Nephron (organoid): Measurements from ENCODE around the gene CDH12.

Experiments used
- H3K27ac Mint-ChIP-seq, 3 experiments: 2 replicates each; pipeline ENCODE4 v1.8.0; 2020; ENCODE audit warnings: mixed read lengths in 3 of 3, mild to moderate bottlenecking in 2 of 3, moderate library complexity in 1 of 3
- H3K27me3 Mint-ChIP-seq: 2 replicates; pipeline ENCODE4 v1.8.0; 2021; ENCODE audit warnings: low read depth, mild to moderate bottlenecking, moderate library complexity, mixed read lengths
- H3K36me3 Mint-ChIP-seq: 2 replicates; pipeline ENCODE4 v1.8.0; 2020; ENCODE audit warnings: low read depth, mixed read lengths
- H3K4me1 Mint-ChIP-seq: 2 replicates; pipeline ENCODE4 v1.8.0; 2020; ENCODE audit warnings: mixed read lengths
- H3K4me3 Mint-ChIP-seq, 3 experiments: 2 replicates each; pipeline ENCODE4 v1.8.0; 2020; ENCODE audit warnings: mild to moderate bottlenecking in 3 of 3, mixed read lengths in 3 of 3, moderate library complexity in 2 of 3
- H3K9me3 Mint-ChIP-seq: 2 replicates; pipeline ENCODE4 v1.8.0; 2020; ENCODE audit warnings: mixed read lengths
- CTCF ChIP-seq, 3 experiments: fragments of 200-600 bp; sonication (generic); IDR thresholded peaks; one replicate each; pipeline ENCODE4 v1.5.0; 2021; ENCODE audit warnings: antibody characterized with exemption in 3 of 3; ENCODE audit not compliant: unreplicated experiment in 3 of 3

The CDH12 gene

GRCh38 chr5:21847300-21847699, 1005.8 kb downstream of the CDH12 start:
- no peaks in the 10 kb centered on the region for H3K27me3 Mint-ChIP-seq
- H3K4me3 Mint-ChIP-seq: no peak overlapping the region
- TF ChIP-seq CTCF (IDR thresholded peaks at IDR 0.05; ENCODE audit: unreplicated experiment in 3 of 3): no peak
- no peaks in the 10 kb centered on the region for H3K4me1 Mint-ChIP-seq
- H3K9me3 Mint-ChIP-seq: no peaks in the 10 kb centered on the region
- H3K27ac Mint-ChIP-seq: no peak overlapping the region
- H3K36me3 Mint-ChIP-seq: no peaks in the 10 kb centered on the region

DNA sequence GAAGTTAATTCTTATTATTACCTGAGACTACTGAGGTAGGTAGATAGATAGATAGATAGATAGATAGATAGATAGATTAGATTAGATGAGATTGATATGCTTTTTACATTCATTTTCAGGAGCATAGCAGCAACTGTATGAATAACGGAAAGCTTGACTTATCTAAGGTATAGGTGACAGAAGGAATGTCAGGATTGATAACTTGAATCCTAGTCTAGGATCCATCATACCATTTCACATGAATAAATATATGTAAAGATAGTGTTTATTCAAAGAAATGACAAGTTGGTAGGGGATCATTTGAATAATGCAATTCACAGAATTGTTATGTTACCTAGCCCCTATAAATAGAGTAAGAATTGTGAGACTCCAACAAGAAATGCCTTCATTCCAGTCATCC, 1008.2 kb downstream of the CDH12 start:
- TF ChIP-seq CTCF (IDR thresholded peaks at IDR 0.05; ENCODE audit: unreplicated experiment in 3 of 3): no peak
- no peaks in the 10 kb centered on the region for H3K36me3 Mint-ChIP-seq
- no peaks in the 10 kb centered on the region for H3K4me1 Mint-ChIP-seq
- H3K27me3 Mint-ChIP-seq: no peaks in the 10 kb centered on the region
- H3K4me3 Mint-ChIP-seq: no peak overlapping the region
- no peak overlapping the region for H3K27ac Mint-ChIP-seq
- H3K9me3 Mint-ChIP-seq: no peaks in the 10 kb centered on the region

DNA sequence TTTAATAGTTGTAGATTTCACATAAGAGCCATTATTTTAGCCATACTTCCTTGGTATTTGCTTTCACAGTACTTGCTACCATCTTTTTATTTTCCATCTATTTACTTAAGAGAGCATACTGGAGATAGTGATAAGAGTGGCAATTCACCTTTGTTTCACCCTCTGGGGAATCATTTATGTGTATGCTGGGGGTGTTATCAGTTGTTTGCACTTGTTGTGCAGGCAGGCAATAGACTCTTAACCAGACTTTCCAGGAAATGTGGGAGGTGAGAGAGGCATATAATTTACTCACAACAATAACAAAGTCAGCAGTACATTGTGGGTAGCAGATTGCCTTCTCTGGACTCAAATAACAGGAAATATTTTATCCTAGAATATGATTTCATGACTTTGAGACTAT, 1018.3 kb downstream of the CDH12 start:
- Mint-ChIP-seq H3K9me3 (no peaks in the 10 kb centered on the region), H3K4me3 (no peak overlapping the region), H3K4me1 (no peaks in the 10 kb centered on the region), H3K27ac (no peak overlapping the region), H3K27me3 (no peaks in the 10 kb centered on the region), H3K36me3 (no peaks in the 10 kb centered on the region)
- TF ChIP-seq CTCF (IDR thresholded peaks at IDR 0.05; ENCODE audit: unreplicated experiment in 3 of 3): no peak

- Mint-ChIP-seq H3K4me3 (no peak overlapping the region), H3K27me3 (no peaks in the 10 kb centered on the region), H3K4me1 (no peaks in the 10 kb centered on the region), H3K27ac (no peak overlapping the region), H3K36me3 (no peaks in the 10 kb centered on the region), H3K9me3 (no peaks in the 10 kb centered on the region)
- no peak for TF ChIP-seq CTCF (IDR thresholded peaks at IDR 0.05; ENCODE audit: unreplicated experiment in 3 of 3)
Observed at GRCh38 chr5:21831145-21831787, 1021.9 kb downstream of the CDH12 start.

- H3K27me3 Mint-ChIP-seq: no peaks in the 10 kb centered on the region
- H3K4me1 Mint-ChIP-seq: no peaks in the 10 kb centered on the region
- TF ChIP-seq CTCF (IDR thresholded peaks at IDR 0.05; ENCODE audit: unreplicated experiment in 3 of 3): no peak
- H3K9me3 Mint-ChIP-seq: no peaks in the 10 kb centered on the region
- no peak overlapping the region for H3K27ac Mint-ChIP-seq
- no peaks in the 10 kb centered on the region for H3K36me3 Mint-ChIP-seq
- H3K4me3 Mint-ChIP-seq: no peak overlapping the region
Observed at GRCh38 chr5:21826884-21827283, 1026.3 kb downstream of the CDH12 start.

DNA sequence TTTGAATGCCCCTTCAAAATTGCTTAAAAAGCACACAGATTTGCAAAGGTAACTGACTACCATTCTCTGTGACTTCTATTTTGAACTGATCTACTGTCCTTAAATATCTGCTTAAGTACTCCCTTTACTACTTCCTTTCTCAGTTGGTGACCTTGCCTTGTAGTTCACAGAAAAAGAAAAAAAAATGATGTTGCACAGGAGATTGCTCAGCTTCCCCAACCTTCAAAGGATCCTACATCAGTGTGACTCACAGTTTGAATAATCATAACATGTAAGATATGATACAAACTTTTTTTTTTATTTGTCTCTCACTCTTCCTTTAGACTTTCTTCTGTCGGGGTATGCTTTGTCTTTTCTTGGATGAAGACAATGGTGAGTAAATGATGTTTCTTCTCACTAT, 1029.6 kb downstream of the CDH12 start:
- H3K36me3 Mint-ChIP-seq: no peaks in the 10 kb centered on the region

More for the DNA sequence above, 1029.6 kb downstream of the CDH12 start:
- no peak overlapping the region for H3K4me3 Mint-ChIP-seq
- no peaks in the 10 kb centered on the region for H3K4me1 Mint-ChIP-seq
- no peaks in the 10 kb centered on the region for H3K9me3 Mint-ChIP-seq
- TF ChIP-seq CTCF (IDR thresholded peaks at IDR 0.05; ENCODE audit: unreplicated experiment in 3 of 3): no peak
- H3K27me3 Mint-ChIP-seq: no peaks in the 10 kb centered on the region
- no peak overlapping the region for H3K27ac Mint-ChIP-seq
